GM12891 (cell line): ENCODE results near the gene MRPL44.
"Not testable (repeated sequence)": the region's sequence is repeated elsewhere in the genome, so short reads cannot be mapped to it uniquely, and the experiment has no call there.

ENCODE experiments used
- DNase-seq: peaks from one replicate; pipeline ENCODE4 v3.0.0; 2011; ENCODE audit warnings: low spot score; ENCODE audit not compliant: insufficient read length
- FAIRE-seq: peaks from 2 replicates; lab custom pipeline; 2011; peaks lifted over from hg19 to GRCh38; lab: Jason Lieb, UNC
- PAX5 ChIP-seq: IDR thresholded peaks from 2 replicates; pipeline ENCODE4 v1.6.1; 2011; ENCODE audit warnings: low read length, moderate library complexity, mild to moderate bottlenecking; ENCODE audit not compliant: insufficient read depth, severe bottlenecking
- POLR2A ChIP-seq: IDR thresholded peaks from 2 replicates; pipeline ENCODE4 v1.6.1; 2011; ENCODE audit warnings: low read depth, low read length, control low read depth
- POLR2AphosphoS5 ChIP-seq: IDR thresholded peaks from 2 replicates; pipeline ENCODE4 v1.6.1; 2011; ENCODE audit warnings: low read depth, low read length, control low read depth
- POU2F2 ChIP-seq: IDR thresholded peaks from 2 replicates; pipeline ENCODE4 v1.6.1; 2011; ENCODE audit warnings: low read depth, mild to moderate bottlenecking, control low read depth, low read length, moderate library complexity
- SPI1 ChIP-seq: IDR thresholded peaks from 2 replicates; pipeline ENCODE4 v1.6.1; 2011; ENCODE audit warnings: low read depth, low read length, control low read depth
- TAF1 ChIP-seq: IDR thresholded peaks from 2 replicates; pipeline ENCODE4 v1.6.1; 2011; ENCODE audit warnings: low read depth, low read length, control low read depth

The MRPL44 gene

DNA sequence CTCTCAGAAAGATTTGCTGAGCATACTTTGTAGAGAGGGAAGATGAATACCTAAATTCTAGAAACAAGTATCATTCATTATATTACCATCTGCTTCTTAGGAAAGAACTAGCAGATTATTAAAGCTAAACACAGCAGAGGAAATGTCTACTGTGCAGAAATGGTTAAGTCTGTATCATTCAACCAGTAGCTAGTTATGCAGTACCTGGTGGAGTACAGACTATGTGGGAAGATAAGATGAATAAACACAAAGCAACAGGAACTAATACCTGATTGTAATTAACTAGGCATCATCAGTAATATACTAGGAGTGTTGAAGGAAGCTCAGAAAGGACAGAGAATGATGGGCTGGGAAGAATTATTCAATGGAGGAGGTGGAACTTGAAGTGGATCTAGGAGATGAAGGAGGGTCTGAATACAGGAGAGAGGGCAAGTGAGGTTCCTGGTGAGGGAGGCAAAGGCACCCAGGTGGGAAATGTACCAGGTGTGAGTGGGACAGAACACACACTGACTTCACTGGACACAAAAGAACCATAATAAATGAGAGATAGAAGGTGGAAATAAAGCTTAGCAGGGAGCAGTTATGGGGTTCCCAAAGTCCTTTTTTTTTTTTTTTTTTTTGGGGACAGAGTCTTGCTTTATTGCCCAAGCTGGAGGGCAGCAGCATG, 21.7 kb upstream of the MRPL44 start:
- DNase-seq: no peak
- no peak for FAIRE-seq
- no peak for TF ChIP-seq POLR2A
- TF ChIP-seq SPI1: no peak

DNA sequence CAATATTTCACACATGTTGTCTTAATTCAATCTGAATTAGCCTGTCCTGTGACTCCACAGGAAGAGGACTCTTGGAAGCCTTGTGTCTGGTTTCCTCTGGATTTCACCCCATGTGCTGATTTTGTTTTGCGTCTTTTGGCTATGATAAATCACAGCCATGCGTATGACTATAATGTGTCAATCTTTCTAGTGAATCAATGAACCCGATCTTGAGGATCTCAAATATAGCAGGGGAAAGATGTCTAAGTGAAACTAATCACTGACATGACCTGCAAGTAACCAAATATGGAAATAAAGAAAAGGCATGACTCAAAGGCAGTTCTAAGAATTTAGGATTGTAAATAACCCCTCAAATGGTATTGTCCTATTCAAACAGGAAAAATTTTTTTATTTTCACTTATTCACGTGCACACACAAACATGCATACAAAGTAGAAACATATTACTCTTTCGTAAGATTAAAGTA, 20.4 kb upstream of the MRPL44 start:
- FAIRE-seq: no peak
- DNase-seq: no peak
- TF ChIP-seq POLR2A: no peak
- no peak for TF ChIP-seq POU2F2
- no peak for TF ChIP-seq PAX5

DNA sequence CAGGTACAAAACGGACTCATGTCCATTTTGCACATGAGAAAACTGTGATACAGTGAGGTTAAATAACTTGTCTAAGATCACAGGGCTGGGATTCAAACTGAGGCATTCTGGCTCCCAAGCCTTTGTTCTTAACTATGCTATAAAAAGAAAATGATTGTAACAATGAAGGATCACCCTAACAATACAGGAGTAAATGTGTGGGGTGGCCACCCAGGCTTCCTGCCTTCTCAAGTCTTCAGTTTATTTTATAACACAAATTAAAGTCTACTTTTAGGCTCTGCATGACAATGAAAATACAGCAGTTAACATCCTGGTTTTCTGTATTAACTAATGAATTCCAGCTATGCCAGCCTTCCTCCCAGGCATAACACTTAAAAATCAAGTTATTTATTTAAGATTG, 19.7 kb upstream of the MRPL44 start:
- no peak for TF ChIP-seq POLR2AphosphoS5
- TF ChIP-seq SPI1: no peak
- TF ChIP-seq TAF1: no peak
- no peak for TF ChIP-seq POLR2A
- TF ChIP-seq PAX5: no peak
- TF ChIP-seq POU2F2: no peak
- no peak for DNase-seq
- FAIRE-seq: no peak

DNA sequence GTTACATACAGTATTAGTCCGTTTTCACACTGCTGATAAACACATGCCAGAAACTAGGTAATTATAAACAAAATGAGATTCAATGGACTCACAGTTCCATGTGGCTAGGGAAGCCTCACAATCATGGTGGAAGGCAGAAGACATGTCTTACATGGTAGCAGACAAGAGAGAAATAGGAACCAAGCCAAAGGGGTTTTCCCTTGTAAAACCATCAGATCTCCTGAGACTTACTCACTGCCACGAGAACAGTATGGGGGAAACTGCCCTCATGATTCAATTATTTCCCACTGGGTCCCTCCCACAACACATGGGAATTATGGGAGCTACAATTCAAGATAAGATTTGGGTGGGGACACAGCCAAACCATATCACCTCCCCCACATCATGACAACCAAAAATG, 17.8 kb upstream of the MRPL44 start:
- DNase-seq, FAIRE-seq: not testable (repeated sequence)

DNA sequence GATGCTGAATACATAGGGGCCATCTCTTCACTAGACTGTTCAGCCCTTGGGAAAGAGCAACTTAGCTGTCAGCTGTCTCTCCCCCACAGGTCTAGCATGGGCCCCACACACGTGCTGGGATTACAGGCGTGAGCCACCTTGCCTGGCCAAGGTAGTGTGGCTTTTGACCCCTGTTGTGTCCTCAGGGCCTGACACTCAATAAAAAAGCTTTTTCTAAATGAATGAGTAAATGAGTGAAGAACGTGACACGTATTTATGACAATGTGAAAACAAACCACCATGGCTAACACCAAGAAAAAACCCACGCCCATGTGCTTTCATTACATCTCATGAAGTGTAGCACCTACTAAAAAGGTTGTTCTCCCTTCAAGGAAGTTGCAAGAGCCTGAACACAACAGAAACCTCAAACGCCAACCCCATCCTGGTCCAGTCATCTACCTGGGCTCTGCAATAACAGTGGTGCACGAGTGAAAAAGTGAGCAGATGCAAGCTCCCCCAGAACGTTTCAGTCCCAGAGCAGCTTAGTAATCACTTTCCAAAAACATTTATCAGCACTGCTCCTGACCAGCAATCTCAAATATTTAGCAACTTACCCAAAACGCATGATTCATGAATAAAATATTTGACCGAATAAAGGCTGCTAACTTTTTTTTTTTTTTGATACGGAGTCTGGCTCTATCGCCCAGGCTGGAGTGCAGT, 15.5 kb upstream of the MRPL44 start:
- DNase-seq (no peak), FAIRE-seq (peak; percentile 79)
- no peak for TF ChIP-seq POLR2AphosphoS5
- peak; percentile 3 for TF ChIP-seq PAX5
- TF ChIP-seq POU2F2: peak; percentile 54; the same call in 1 of the 2 replicates

DNA sequence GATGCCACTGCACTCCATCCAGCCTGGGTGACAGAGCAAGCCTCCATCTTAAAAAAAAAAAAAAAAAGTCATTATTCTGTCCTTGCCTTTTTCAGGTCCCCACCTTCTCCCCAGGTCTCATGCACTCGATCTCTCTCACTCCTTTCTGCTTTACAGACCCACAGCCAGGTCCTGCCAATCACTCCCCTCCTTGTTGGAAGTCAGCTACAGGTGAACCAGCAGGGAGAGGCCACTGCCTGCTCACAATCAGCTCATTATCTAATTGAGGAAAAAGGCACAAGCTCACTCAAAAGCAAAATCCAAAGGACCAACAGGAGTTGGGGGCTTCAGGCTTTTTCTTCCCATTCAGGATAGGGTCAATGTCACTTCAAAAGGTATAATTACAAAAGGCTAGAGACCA, 14.1 kb upstream of the MRPL44 start:
- TF ChIP-seq POU2F2 (no peak), TAF1 (no peak), PAX5 (no peak), POLR2AphosphoS5 (no peak), SPI1 (no peak), POLR2A (no peak)

DNA sequence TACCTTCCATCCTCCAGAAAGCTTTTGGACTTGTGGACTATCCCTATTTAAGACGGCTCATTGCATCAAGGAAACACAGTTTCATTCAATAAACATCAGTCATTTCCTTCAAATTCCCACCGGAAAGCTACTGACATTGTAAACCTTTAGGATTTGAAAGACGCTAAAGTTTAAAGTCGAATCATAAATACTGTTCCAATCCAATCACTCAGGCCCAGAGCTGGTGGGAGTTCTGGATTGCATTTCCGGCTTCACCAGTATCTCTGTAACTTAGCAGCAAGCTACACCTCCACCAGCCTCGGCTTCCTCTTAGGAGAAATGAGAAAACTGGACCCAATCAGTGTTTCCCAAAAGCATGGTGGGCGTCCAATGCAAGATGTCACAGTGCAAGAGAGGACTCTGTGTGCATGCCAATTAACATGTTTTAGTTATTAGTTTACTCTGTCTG, 13.7 kb upstream of the MRPL44 start:
- DNase-seq (no peak), FAIRE-seq (no peak)
- no peak for TF ChIP-seq SPI1
- no peak for TF ChIP-seq TAF1
- TF ChIP-seq POLR2AphosphoS5: no peak
- TF ChIP-seq POU2F2: no peak
- no peak for TF ChIP-seq PAX5
- TF ChIP-seq POLR2A: no peak

More for the DNA sequence above, 14.1 kb upstream of the MRPL44 start:
- FAIRE-seq (no peak), DNase-seq (no peak)

DNA sequence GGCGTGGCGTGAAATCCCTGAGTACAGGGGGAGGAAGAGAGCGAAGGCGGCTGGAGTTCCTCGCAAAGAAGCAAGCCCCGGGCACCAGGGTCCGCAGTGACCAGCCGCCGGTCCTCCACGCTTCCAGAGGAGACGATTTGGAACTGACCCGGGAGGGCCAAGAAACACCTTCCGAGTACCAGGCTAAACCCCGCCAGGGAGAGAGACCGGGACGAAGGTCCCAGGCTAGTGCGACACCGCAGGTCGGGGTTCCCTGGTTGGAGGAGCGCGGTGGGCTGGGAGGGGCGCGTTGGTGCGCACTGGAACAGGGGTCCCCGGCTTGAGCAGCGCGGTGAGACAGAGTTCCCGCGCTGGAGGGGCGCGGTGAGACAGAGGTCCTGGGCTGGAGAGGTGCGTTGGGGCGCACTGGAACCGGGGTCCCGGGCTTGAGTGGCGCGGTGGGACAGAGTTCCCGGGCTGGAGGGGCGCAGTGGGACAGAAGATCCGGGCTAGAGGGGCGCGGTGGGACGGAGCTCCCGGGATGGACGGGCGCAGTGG, 13.0 kb upstream of the MRPL44 start:
- no peak for TF ChIP-seq TAF1
- TF ChIP-seq SPI1: no peak
- TF ChIP-seq PAX5: no peak
- TF ChIP-seq POLR2AphosphoS5: no peak
- no peak for TF ChIP-seq POU2F2
- no peak for TF ChIP-seq POLR2A
- FAIRE-seq (peak; percentile 48), DNase-seq (peak; percentile 36)

DNA sequence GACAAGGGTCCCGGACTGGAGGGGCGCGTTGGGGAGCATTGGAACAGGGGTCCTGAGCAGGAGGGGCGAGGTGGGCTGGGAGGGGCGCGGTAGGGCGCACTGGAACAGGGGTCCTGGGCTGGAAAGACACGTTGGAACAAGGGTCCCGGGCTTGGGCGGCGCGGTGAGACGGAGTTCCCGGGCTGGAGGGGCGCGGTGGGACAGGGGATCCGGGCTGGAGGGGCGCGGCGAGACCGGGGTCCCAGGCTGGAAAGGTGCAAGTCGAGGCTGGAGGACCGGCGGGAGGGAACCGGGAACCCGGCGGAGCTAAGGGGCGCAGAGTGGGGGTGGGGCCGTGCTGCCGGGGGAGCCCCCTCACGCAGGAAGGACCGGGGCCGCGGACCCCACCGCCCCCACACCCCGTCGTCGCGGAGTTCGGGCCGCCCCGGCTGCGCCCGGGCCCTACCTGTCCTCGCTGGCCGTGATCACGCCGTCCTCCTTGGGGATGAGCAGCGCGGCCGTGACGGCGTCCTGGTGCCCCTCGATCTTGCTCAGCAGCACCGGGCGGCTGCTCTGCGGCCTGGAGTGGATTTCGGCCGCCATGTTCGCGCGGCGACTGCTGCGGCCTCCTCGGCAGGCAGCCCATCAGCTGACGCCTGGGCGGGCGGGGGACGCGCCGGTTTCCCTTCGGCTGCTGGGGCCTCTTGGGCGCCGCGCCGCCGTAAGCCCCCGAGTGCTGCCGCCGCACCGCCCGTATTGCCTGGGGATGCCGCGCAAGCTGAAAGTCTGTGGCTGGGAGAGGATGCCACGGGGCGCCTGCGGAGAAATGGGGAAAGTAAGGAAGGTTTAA, 12.3 kb upstream of the MRPL44 start, which contains the start of gene WDFY1:
WDFY1 (minus strand) TSS at position 633 of the 829 bp plus-strand sequence; CDS start at position 582, 51 bp downstream.
- peak; percentile 88 for DNase-seq
- FAIRE-seq: peak; percentile 98
- TF ChIP-seq POLR2AphosphoS5 (peak; percentile 70; the same call in 1 of the 2 replicates), POLR2A (peak; percentile 74), SPI1 (no peak), POU2F2 (peak; percentile 64; the same call in 1 of the 2 replicates), PAX5 (no peak), TAF1 (peak; percentile 54; the same call in 1 of the 2 replicates)

DNA sequence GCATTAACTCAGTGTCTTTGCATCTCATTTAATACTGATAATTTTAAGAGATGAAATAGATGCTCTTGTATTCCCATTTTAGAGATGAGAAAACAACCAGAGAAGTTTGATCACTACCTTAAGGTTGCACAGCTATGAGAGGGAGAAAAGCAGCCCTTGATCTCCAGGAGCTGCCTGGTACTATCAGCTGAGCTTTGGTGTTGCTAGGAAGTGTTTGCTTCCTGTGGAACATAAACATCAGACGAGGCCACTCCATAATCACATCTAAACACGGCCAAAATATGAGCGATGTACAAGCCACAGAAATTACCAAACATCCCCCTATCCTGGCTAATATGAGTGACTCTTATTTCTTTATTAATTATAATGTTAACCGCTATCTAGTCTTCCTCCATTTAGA, 11.5 kb upstream of the MRPL44 start:
- FAIRE-seq: peak; percentile 45
- TF ChIP-seq POU2F2: no peak
- TF ChIP-seq PAX5: no peak
- no peak for TF ChIP-seq POLR2A
- TF ChIP-seq TAF1: no peak
- TF ChIP-seq SPI1: no peak
- TF ChIP-seq POLR2AphosphoS5: no peak
- no peak for DNase-seq
